Karpas-422 (cell line): ENCODE data around the gene FBLN5. TPM values are rescaled to one million over a fixed set of nuclear protein-coding genes. Genes with fewer than 3 reads are reported as not detected.

Source experiments
- DNase-seq: peaks from one replicate; pipeline ENCODE4 v3.0.0-alpha.2; 2015
- H2AFZ ChIP-seq: fragments of 200-600 bp; sonication (generic); 2 replicates; pipeline ENCODE4 v1.6.1; 2014; ENCODE audit warnings: antibody characterized with exemption, low read length, mixed read lengths
- H3K27ac ChIP-seq: fragments of 200-600 bp; sonication (generic); 2 replicates; pipeline ENCODE4 v1.5.1; 2014; ENCODE audit warnings: mild to moderate bottlenecking, low read length, moderate library complexity
- H3K27me3 ChIP-seq: fragments of 200-600 bp; sonication (generic); 2 replicates; pipeline ENCODE4 v1.6.1; 2014; ENCODE audit warnings: low read length, mixed read lengths
- H3K36me3 ChIP-seq: fragments of 200-600 bp; sonication (generic); 2 replicates; pipeline ENCODE4 v1.6.1; 2014; ENCODE audit warnings: low read length, mixed read lengths; ENCODE audit not compliant: insufficient read depth
- H3K4me1 ChIP-seq: fragments of 200-600 bp; sonication (generic); 2 replicates; pipeline ENCODE4 v1.6.1; 2014; ENCODE audit warnings: mild to moderate bottlenecking, low read length, mixed read lengths
- H3K4me2 ChIP-seq: fragments of 200-600 bp; sonication (generic); 2 replicates; pipeline ENCODE4 v1.6.1; 2014; ENCODE audit warnings: low read length, low read depth, mild to moderate bottlenecking; ENCODE audit not compliant: poor library complexity, severe bottlenecking
- H3K4me3 ChIP-seq: fragments of 200-600 bp; sonication (generic); 2 replicates; pipeline ENCODE4 v1.5.1; 2014; ENCODE audit warnings: mild to moderate bottlenecking, antibody characterized with exemption, low read length, mixed read lengths
- H3K79me2 ChIP-seq: fragments of 200-600 bp; sonication (generic); 2 replicates; pipeline ENCODE4 v1.6.1; 2014; ENCODE audit warnings: mild to moderate bottlenecking, low read length, mixed read lengths
- H3K9ac ChIP-seq: fragments of 200-600 bp; sonication (generic); 2 replicates; pipeline ENCODE4 v1.6.0; 2014; ENCODE audit warnings: low read length
- H3K9me2 ChIP-seq: fragments of 200-600 bp; sonication (generic), shearing (Covaris generic); replicated peaks from 2 replicates; pipeline ENCODE4 v1.6.0; 2014; ENCODE audit warnings: mild to moderate bottlenecking, low read length, moderate library complexity; ENCODE audit not compliant: insufficient read depth
- H3K9me3 ChIP-seq: fragments of 300-700, 200-600 bp; sonication (generic); 2 replicates; pipeline ENCODE4 v1.6.1; 2014; ENCODE audit warnings: low read length, mixed read lengths
- H4K20me1 ChIP-seq: fragments of 200-600 bp; sonication (generic); 2 replicates; pipeline ENCODE4 v1.6.1; 2014; ENCODE audit warnings: mild to moderate bottlenecking, antibody characterized with exemption, low read length, low read depth; ENCODE audit not compliant: insufficient read depth
- total RNA-seq: library from RNA; depleted of rRNA; stranded (reverse); fragments of >200 nt; shearing (Covaris generic); gene quantifications from 2 replicates; pipeline ENCODE4 v1.2.3, GENCODE V29; 2014; ENCODE audit warnings: low replicate concordance

The FBLN5 gene
- total RNA-seq, 1 experiment from 2014 or later: not detected

GRCh38 chr14:91866511-91867295 lies 80.8 kb downstream of the FBLN5 start:
- H3K4me2 ChIP-seq: no peak overlapping the region
- no peaks in the 10 kb centered on the region for H3K9me2 ChIP-seq
- DNase-seq: no peak
- H3K79me2 ChIP-seq: no peaks in the 10 kb centered on the region
- no peak overlapping the region for H3K9ac ChIP-seq
- H2AFZ ChIP-seq: no peak overlapping the region
- H3K4me3 ChIP-seq: no peak overlapping the region
- H3K9me3 ChIP-seq: no peaks in the 10 kb centered on the region
- H3K27me3 ChIP-seq: no peaks in the 10 kb centered on the region
- H4K20me1 ChIP-seq: no peaks in the 10 kb centered on the region
- H3K4me1 ChIP-seq: peaks cover under 1% of the 10 kb centered on the region; the same call in 1 of the 2 replicates
- H3K36me3 ChIP-seq: no peaks in the 10 kb centered on the region
- no peak overlapping the region for H3K27ac ChIP-seq

GRCh38 chr14:91866061-91866460 lies 81.4 kb downstream of the FBLN5 start:
- no peaks in the 10 kb centered on the region for H3K9me2 ChIP-seq
- no peaks in the 10 kb centered on the region for H3K9me3 ChIP-seq
- H3K27me3 ChIP-seq: no peaks in the 10 kb centered on the region
- no peaks in the 10 kb centered on the region for H3K36me3 ChIP-seq
- H3K4me2 ChIP-seq: no peak overlapping the region
- H3K4me3 ChIP-seq: no peak overlapping the region
- H3K4me1 ChIP-seq: no peaks in the 10 kb centered on the region
- no peaks in the 10 kb centered on the region for H4K20me1 ChIP-seq
- H3K9ac ChIP-seq: no peak overlapping the region
- no peaks in the 10 kb centered on the region for H3K79me2 ChIP-seq
- no peak overlapping the region for H2AFZ ChIP-seq
- no peak for DNase-seq
- no peak overlapping the region for H3K27ac ChIP-seq

- no peak overlapping the region for H3K4me3 ChIP-seq
- no peak overlapping the region for H2AFZ ChIP-seq
- H3K79me2 ChIP-seq: no peaks in the 10 kb centered on the region
These were observed 85.1 kb downstream of the FBLN5 start for GRCh38 chr14:91862417-91862816.

GRCh38 chr14:91861091-91861490 lies 86.4 kb downstream of the FBLN5 start:
- H3K9me3 ChIP-seq: no peaks in the 10 kb centered on the region
- no peak overlapping the region for H3K4me2 ChIP-seq
- H3K9me2 ChIP-seq: no peaks in the 10 kb centered on the region
- H3K27ac ChIP-seq: no peak overlapping the region
- no peaks in the 10 kb centered on the region for H3K4me1 ChIP-seq
- no peaks in the 10 kb centered on the region for H3K79me2 ChIP-seq
- no peaks in the 10 kb centered on the region for H3K27me3 ChIP-seq
- H4K20me1 ChIP-seq: no peaks in the 10 kb centered on the region
- no peaks in the 10 kb centered on the region for H3K36me3 ChIP-seq
- no peak overlapping the region for H3K9ac ChIP-seq
- H3K4me3 ChIP-seq: no peak overlapping the region
- no peak overlapping the region for H2AFZ ChIP-seq
- DNase-seq: no peak

More at GRCh38 chr14:91862417-91862816, 85.1 kb downstream of the FBLN5 start:
- Histone ChIP-seq H3K36me3 (no peaks in the 10 kb centered on the region), H3K9me2 (no peaks in the 10 kb centered on the region), H3K27ac (no peak overlapping the region), H3K9ac (no peak overlapping the region), H3K4me2 (no peak overlapping the region), H3K9me3 (no peaks in the 10 kb centered on the region), H3K4me1 (no peaks in the 10 kb centered on the region), H3K27me3 (no peaks in the 10 kb centered on the region), H4K20me1 (no peaks in the 10 kb centered on the region)
- no peak for DNase-seq

GRCh38 chr14:91860238-91860637 lies 87.3 kb downstream of the FBLN5 start:
- no peak for DNase-seq

GRCh38 chr14:91858536-91859275 lies 88.8 kb downstream of the FBLN5 start:
- no peak for DNase-seq
- Histone ChIP-seq H3K9me2 (no peaks in the 10 kb centered on the region), H3K36me3 (no peaks in the 10 kb centered on the region), H3K4me3 (no peak overlapping the region), H3K9me3 (no peaks in the 10 kb centered on the region), H3K4me2 (no peak overlapping the region), H3K9ac (no peak overlapping the region), H3K27me3 (no peaks in the 10 kb centered on the region), H3K4me1 (no peaks in the 10 kb centered on the region), H3K79me2 (no peaks in the 10 kb centered on the region), H3K27ac (no peak overlapping the region), H4K20me1 (no peaks in the 10 kb centered on the region), H2AFZ (no peak overlapping the region)

More at GRCh38 chr14:91860238-91860637, 87.3 kb downstream of the FBLN5 start:
- Histone ChIP-seq H3K4me3 (no peak overlapping the region), H3K27me3 (no peaks in the 10 kb centered on the region), H3K9ac (no peak overlapping the region), H3K4me1 (no peaks in the 10 kb centered on the region), H3K4me2 (no peak overlapping the region), H3K79me2 (no peaks in the 10 kb centered on the region), H2AFZ (no peak overlapping the region), H3K36me3 (no peaks in the 10 kb centered on the region), H3K9me3 (no peaks in the 10 kb centered on the region), H3K27ac (no peak overlapping the region), H3K9me2 (no peaks in the 10 kb centered on the region), H4K20me1 (no peaks in the 10 kb centered on the region)

- no peaks in the 10 kb centered on the region for H3K4me1 ChIP-seq
- no peaks in the 10 kb centered on the region for H3K9me3 ChIP-seq
- H3K9me2 ChIP-seq: no peaks in the 10 kb centered on the region
- H4K20me1 ChIP-seq: no peaks in the 10 kb centered on the region
- DNase-seq: no peak
- H3K4me3 ChIP-seq: no peak overlapping the region
- no peak overlapping the region for H2AFZ ChIP-seq
- no peaks in the 10 kb centered on the region for H3K79me2 ChIP-seq
- no peak overlapping the region for H3K4me2 ChIP-seq
- no peaks in the 10 kb centered on the region for H3K27me3 ChIP-seq
- no peak overlapping the region for H3K27ac ChIP-seq
- H3K9ac ChIP-seq: no peak overlapping the region
- H3K36me3 ChIP-seq: no peaks in the 10 kb centered on the region
These were observed 89.9 kb downstream of the FBLN5 start for GRCh38 chr14:91857614-91858013.

GRCh38 chr14:91854327-91854934 lies 93.1 kb downstream of the FBLN5 start:
- H2AFZ ChIP-seq: no peak overlapping the region
- H4K20me1 ChIP-seq: no peaks in the 10 kb centered on the region
- H3K36me3 ChIP-seq: no peaks in the 10 kb centered on the region
- H3K9me2 ChIP-seq: no peaks in the 10 kb centered on the region
- H3K9ac ChIP-seq: no peak overlapping the region
- no peaks in the 10 kb centered on the region for H3K79me2 ChIP-seq
- DNase-seq: no peak
- no peak overlapping the region for H3K4me2 ChIP-seq
- H3K4me1 ChIP-seq: no peaks in the 10 kb centered on the region
- H3K27me3 ChIP-seq: no peaks in the 10 kb centered on the region
- H3K4me3 ChIP-seq: no peak overlapping the region
- no peaks in the 10 kb centered on the region for H3K9me3 ChIP-seq
- H3K27ac ChIP-seq: no peak overlapping the region
